Lower leg skin (tissue), 4 donors: Measurements from ENCODE around the gene DDX55. TPM values are rescaled to one million over a fixed set of nuclear protein-coding genes. Genes with fewer than 3 reads are reported as not detected.
A peak's percentile ranks its signal among the peaks of the same experiment; 100 is the strongest.

ENCODE experiments used
- DNase-seq, 2 donors: peaks; one replicate each; pipeline ENCODE4 v3.0.0-alpha.2; 2019; ENCODE audit warnings: low spot score in 2 of 2
- H3K4me3 ChIP-seq: fragments of 200-600 bp; sonication (generic); 2 replicates; pipeline ENCODE4 v1.5.1; 2017; ENCODE audit warnings: mild to moderate bottlenecking, low read depth; ENCODE audit not compliant: poor library complexity, severe bottlenecking
- CTCF ChIP-seq, 3 donors: fragments of 450-650 bp; IDR thresholded peaks; one replicate each; pipeline ENCODE4 v1.5.1; 2016; ENCODE audit warnings: antibody characterized with exemption in 3 of 3, mild to moderate bottlenecking in 3 of 3, moderate library complexity in 2 of 3
- POLR2A ChIP-seq, 2 donors: fragments of 450-650 bp; IDR thresholded peaks; one replicate each; pipeline ENCODE4 v1.6.1; 2016 to 2017; ENCODE audit warnings: antibody characterized with exemption in 2 of 2, mild to moderate bottlenecking in 1 of 2, moderate library complexity in 1 of 2
- WGBS, 2 donors: methylation state at CpG; one replicate each; pipeline ENCODE4 v1.1.5; 2018; 5-methylcytosine and 5-hydroxymethylcytosine counted together
- intact Hi-C: fragments of 100-400 bp; cut with DNase I; formaldehyde crosslinking; loops from one replicate; pipeline ENCODE4 v1.15.0; 2023; ENCODE audit warnings: low total_unique reads
- total RNA-seq, 4 donors: library from RNA; depleted of rRNA; stranded (reverse); fragments of >200 nt; gene quantifications; one replicate each; pipeline ENCODE4 v1.1.0, GENCODE V29; 2016

Gene DDX55
- total RNA-seq, 4 donors from 2014 or later: 15.7 to 67.6 (median 21.0) TPM

- TF ChIP-seq POLR2A (IDR thresholded peaks at IDR 0.05) (no peak), CTCF (IDR thresholded peaks at IDR 0.05) (no peak)
Observed at GRCh38 chr12:123621101-123621500, 19.2 kb downstream of the DDX55 start.

GRCh38 chr12:123621619-123622530 is 20.0 kb downstream of the DDX55 start:
- TF ChIP-seq POLR2A (IDR thresholded peaks at IDR 0.05) (no peak), CTCF (IDR thresholded peaks at IDR 0.05) (no peak)
- intact Hi-C loops: no loop called here
- 75 to 78% methylated on average over 15 of the region's 15 CpGs for WGBS, 2 donors
- no peak for DNase-seq
- H3K4me3 ChIP-seq: no peak overlapping the region

More at GRCh38 chr12:123621101-123621500, 19.2 kb downstream of the DDX55 start:
- no peak overlapping the region for H3K4me3 ChIP-seq
- intact Hi-C loops: no loop called here
- 68 to 73% methylated on average over 8 of the region's 8 CpGs for WGBS, 2 donors
- DNase-seq: no peak

GRCh38 chr12:123633379-123634141 is 31.7 kb downstream of the DDX55 start, which contains the start of the genes EIF2B1 and GTF2H3:
Gene EIF2B1 (minus strand): TSS chr12:123633686. CDS start chr12:123633557, 129 bp downstream.
Gene GTF2H3 (plus strand): TSS chr12:123633829. CDS start chr12:123633860, 31 bp downstream.
- no peak for TF ChIP-seq POLR2A (IDR thresholded peaks at IDR 0.05)
- no peak for TF ChIP-seq CTCF (IDR thresholded peaks at IDR 0.05)
- intact Hi-C loops: no loop called here
- 0 to 1% methylated on average over 20 to 50 of the region's 52 CpGs for WGBS, 2 donors
- peak within 1 kb of the TSS; percentile 84 for H3K4me3 ChIP-seq
- peak; percentile 95 to 99 for DNase-seq

GRCh38 chr12:123634142-123634561 is 32.3 kb downstream of the DDX55 start:
- TF ChIP-seq CTCF (IDR thresholded peaks at IDR 0.05) (no peak), POLR2A (IDR thresholded peaks at IDR 0.05) (no peak)
- no peak for DNase-seq
- 12 to 15% methylated on average over 19 of the region's 19 CpGs for WGBS, 2 donors
- intact Hi-C loops: no loop called here
- H3K4me3 ChIP-seq: peak overlapping the region; percentile 84

- no peak overlapping the region for H3K4me3 ChIP-seq
- 83 to 90% methylated on average over 7 of the region's 7 CpGs for WGBS, 2 donors
- intact Hi-C loops: no loop called here
- DNase-seq: no peak
- no peak for TF ChIP-seq CTCF (IDR thresholded peaks at IDR 0.05)
- TF ChIP-seq POLR2A (IDR thresholded peaks at IDR 0.05): no peak
Observed at GRCh38 chr12:123643911-123644310, 42.0 kb downstream of the DDX55 start.
